ENCODE results near the gene DSN1.

DSN1 gene

DNA sequence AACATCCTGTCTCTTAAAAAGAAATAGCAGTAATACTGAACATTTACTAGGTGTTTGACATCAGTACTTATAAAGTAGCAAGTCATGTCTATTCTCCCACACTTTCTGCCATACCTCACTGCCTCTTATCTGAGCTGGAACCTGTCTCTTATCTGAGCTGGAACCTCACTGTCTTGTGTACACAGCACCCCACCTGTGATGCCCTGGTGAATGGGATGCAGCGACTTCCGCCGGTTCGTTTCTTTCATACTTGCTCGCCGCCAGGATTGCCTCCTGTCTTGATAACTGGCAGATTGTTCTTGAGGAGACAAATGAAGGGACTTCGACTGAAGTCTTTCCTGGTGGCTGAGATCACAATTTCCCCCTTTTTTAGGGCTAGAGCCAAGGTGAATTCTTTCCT, 2.9 kb downstream of the DSN1 start:
- no peak for TF ChIP-seq JUND (IDR thresholded peaks at IDR 0.05; ENCODE audit: low read depth)

DNA sequence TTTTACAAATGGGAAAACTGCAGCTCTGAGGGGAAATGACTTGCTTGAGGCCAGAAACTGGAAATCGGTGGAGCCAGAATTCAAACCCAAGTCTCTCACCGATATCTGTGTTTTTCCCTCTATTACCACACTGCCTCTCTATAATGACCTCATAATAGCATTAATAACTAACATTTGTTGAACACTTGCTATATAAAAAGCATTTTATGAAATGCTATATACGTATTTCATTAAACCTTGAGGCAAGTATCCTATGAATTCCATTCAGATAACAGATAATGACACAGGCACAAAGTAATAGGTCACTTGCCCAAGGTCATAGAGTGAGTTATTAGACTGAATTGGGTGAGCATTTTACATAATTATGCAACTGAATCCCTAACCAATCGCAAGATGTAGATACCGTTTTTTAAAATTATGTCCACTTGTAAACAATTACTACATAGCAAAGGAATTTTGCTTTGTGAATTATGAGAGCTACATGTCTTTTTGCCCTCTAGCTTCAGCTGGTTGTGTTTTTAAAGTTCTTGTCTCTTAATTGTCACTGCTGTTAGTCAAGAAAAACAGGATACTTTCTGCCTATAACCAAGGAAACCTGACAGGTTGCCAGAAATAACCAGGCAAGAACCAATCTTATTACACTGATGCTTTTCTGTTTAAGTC, 4.7 kb downstream of the DSN1 start:
- DNase-seq (ENCODE audit: low read depth in 1 of 2, low spot score in 1 of 2), result peak in 1 of 2 experiments; percentile 74
- TF ChIP-seq JUND (IDR thresholded peaks at IDR 0.05; ENCODE audit: low read depth), result peak; percentile 63; the same call in 1 of the 2 replicates
- in situ Hi-C loops (cut with HindIII; ENCODE audit: low pct_unique_long_range_greater_than_20kb, low sequenced_read_pairs), result no loop called here

More for the DNA sequence above, 2.9 kb downstream of the DSN1 start:
- no peak for DNase-seq (ENCODE audit: low read depth in 1 of 2, low spot score in 1 of 2)
- in situ Hi-C loops (cut with HindIII; ENCODE audit: low pct_unique_long_range_greater_than_20kb, low sequenced_read_pairs), result no loop called here

DNA sequence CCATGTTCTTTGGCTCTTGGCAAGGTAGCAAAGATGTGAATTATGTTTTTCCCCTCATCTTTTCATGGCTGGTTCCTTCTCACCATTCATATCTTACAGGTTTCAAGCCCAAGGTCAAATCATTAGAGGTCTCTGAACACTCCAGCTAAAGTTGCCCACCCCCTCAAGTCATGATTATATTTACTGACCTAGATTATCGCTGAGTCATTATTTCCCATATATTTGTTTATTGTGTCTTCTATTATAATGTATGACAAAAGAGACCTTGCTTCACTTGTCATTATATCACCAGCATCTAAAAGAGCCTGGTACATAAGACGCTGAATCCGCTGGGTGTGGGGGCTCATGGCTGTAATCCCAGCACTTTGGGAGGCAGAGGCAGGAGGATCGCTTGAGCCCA, 12.4 kb downstream of the DSN1 start:
- DNase-seq (ENCODE audit: low read depth in 1 of 2, low spot score in 1 of 2), result no peak
- in situ Hi-C loops (cut with HindIII; ENCODE audit: low pct_unique_long_range_greater_than_20kb, low sequenced_read_pairs), result no loop called here
- no peak for TF ChIP-seq JUND (IDR thresholded peaks at IDR 0.05; ENCODE audit: low read depth)

- no peak for DNase-seq (ENCODE audit: low read depth in 1 of 2, low spot score in 1 of 2)
- in situ Hi-C loops (cut with HindIII; ENCODE audit: low pct_unique_long_range_greater_than_20kb, low sequenced_read_pairs), result no loop called here
- no peak for TF ChIP-seq JUND (IDR thresholded peaks at IDR 0.05; ENCODE audit: low read depth)
Measured at GRCh38 chr20:36760647-36761046, 12.9 kb downstream of the DSN1 start.

GRCh38 chr20:36758276-36758675, 15.3 kb downstream of the DSN1 start:
- in situ Hi-C loops (cut with HindIII; ENCODE audit: low pct_unique_long_range_greater_than_20kb, low sequenced_read_pairs), result no loop called here
- TF ChIP-seq JUND (IDR thresholded peaks at IDR 0.05; ENCODE audit: low read depth), result no peak
- no peak for DNase-seq (ENCODE audit: low read depth in 1 of 2, low spot score in 1 of 2)

- in situ Hi-C loops (cut with HindIII; ENCODE audit: low pct_unique_long_range_greater_than_20kb, low sequenced_read_pairs), result no loop called here
Measured at GRCh38 chr20:36756496-36756895, 17.1 kb downstream of the DSN1 start.

GRCh38 chr20:36754656-36755222, 18.8 kb downstream of the DSN1 start:
- TF ChIP-seq JUND (IDR thresholded peaks at IDR 0.05; ENCODE audit: low read depth), result no peak
- DNase-seq (ENCODE audit: low read depth in 1 of 2, low spot score in 1 of 2), result peak; percentile 56 to 78
- in situ Hi-C loops (cut with HindIII; ENCODE audit: low pct_unique_long_range_greater_than_20kb, low sequenced_read_pairs), result no loop called here

More at GRCh38 chr20:36756496-36756895, 17.1 kb downstream of the DSN1 start:
- no peak for DNase-seq (ENCODE audit: low read depth in 1 of 2, low spot score in 1 of 2)
- TF ChIP-seq JUND (IDR thresholded peaks at IDR 0.05; ENCODE audit: low read depth), result no peak

DNA sequence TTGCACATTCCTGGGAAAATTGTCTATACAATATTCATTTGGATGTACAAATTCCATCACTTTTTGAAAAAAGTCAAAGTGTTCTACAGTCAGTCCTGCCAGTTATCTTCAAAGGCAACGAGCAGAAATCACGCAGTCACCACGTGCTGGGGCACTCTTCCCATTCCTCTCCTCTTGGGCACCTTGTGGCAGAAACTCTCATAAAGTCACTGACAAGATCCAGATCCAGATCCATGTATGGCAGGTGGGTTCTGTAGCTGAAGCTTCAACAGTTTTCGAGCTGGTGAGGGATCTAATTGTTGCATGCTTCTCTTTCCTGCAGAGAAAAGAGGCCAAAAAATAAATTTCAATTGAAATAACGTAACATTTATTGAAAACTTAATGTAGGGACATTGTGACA, 21.0 kb downstream of the DSN1 start:
- in situ Hi-C loops (cut with HindIII; ENCODE audit: low pct_unique_long_range_greater_than_20kb, low sequenced_read_pairs), result no loop called here
- DNase-seq (ENCODE audit: low read depth in 1 of 2, low spot score in 1 of 2), result no peak
- no peak for TF ChIP-seq JUND (IDR thresholded peaks at IDR 0.05; ENCODE audit: low read depth)

DNA sequence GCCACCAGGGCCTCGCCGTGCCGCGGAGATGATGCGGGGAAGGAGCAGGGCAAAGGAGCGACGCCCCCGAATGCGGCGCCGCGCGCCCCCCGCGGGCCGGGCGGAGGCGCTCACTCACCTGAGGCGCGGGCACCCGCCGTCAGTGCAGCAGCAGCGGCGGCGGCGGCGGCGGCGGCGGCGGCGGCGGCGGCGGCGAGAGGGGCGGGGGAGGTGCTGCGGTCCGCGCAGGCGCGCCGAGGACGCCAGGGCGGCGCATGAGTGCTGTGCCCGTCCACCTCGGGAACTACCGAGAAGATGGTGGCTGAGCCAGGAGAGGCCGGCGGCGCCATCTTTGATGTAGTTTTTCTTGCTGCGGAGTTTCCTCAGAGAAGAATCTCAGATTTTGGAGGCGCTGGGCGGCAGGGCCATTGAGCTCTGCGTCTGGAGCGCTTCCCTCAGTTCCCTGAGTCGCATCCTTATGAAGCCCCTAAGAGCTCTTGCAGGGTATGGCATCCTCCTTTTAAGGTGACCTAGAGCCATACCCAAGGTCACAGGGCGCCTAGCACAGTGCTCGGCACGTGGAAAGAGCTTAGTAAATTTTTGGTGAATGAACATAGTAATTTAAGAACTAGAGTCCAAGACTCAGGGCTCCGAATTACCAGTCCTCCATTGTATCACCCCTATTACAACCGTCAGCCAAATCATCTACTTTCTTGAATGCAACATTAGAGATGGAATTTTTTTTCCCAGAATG, 27.5 kb downstream of the DSN1 start, which contains the start of gene NDRG3:
TSS of gene NDRG3 (minus strand) at position 164 of the 733 bp plus-strand sequence. CDS start 24,355 bp downstream, outside the sequence.
- no peak for TF ChIP-seq JUND (IDR thresholded peaks at IDR 0.05; ENCODE audit: low read depth)
- in situ Hi-C loops (cut with HindIII; ENCODE audit: low pct_unique_long_range_greater_than_20kb, low sequenced_read_pairs), result no loop called here
- DNase-seq (ENCODE audit: low read depth in 1 of 2, low spot score in 1 of 2), result peak; percentile 97

DNA sequence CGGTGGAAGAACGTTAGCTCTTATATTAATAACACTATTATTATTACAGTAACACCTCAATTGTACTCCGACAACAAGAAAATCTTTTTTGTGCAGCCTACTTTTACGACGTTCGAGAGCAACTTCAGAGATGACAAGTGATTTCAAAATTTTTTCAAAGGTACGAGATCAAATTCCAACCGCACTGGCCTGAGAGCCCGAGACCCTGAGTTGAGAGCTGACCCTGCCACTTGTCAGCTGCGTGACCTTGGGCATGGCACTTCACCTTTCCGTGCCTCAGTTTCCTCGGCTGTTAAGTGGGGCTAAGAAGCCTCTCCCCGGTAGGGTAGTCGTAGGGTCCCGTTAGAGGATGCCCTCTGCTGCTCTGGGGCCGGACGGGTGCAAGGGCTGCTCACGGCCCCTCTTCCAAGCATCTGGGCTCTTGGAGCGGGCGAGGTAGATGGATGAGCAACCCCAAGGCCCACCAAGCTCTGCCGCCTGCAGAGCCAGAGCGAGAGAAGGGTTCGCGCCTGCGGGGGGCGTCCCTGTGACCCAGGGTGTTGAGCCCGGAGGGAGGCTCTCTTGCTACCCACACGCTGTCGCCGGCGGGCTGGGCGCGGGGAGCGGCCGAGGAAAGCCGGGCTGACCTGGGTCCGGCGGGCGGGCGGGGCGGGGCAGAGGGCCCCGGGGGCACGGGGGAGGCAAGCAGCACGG, 28.2 kb downstream of the DSN1 start:
- no peak for DNase-seq (ENCODE audit: low read depth in 1 of 2, low spot score in 1 of 2)
- no peak for TF ChIP-seq JUND (IDR thresholded peaks at IDR 0.05; ENCODE audit: low read depth)
- in situ Hi-C loops (cut with HindIII; ENCODE audit: low pct_unique_long_range_greater_than_20kb, low sequenced_read_pairs), result no loop called here

DNA sequence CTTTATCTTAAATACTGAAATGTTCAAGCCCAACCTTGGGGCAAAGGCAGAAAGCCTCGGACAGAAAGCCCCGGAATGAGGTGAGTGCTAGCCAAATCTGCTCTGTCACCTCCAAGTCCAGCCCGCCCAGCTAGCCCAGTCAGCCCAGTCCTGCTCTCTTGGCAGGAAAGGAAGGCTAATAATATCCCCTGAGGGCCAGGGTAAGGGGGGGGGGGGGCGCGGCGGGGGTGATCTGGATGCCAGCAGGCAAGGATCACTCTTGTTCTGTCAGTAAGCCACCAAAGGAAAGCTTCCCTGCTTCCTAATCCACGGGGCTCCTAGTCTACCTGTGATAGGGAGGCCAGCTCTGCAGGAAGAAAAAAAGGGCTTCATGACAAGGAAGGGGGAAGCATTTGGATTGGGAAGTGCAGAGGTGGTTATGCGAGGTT, 28.8 kb downstream of the DSN1 start:
- no peak for TF ChIP-seq JUND (IDR thresholded peaks at IDR 0.05; ENCODE audit: low read depth)
- in situ Hi-C loops (cut with HindIII; ENCODE audit: low pct_unique_long_range_greater_than_20kb, low sequenced_read_pairs), result no loop called here
- DNase-seq (ENCODE audit: low read depth in 1 of 2, low spot score in 1 of 2), result peak; percentile 48 to 77

DNA sequence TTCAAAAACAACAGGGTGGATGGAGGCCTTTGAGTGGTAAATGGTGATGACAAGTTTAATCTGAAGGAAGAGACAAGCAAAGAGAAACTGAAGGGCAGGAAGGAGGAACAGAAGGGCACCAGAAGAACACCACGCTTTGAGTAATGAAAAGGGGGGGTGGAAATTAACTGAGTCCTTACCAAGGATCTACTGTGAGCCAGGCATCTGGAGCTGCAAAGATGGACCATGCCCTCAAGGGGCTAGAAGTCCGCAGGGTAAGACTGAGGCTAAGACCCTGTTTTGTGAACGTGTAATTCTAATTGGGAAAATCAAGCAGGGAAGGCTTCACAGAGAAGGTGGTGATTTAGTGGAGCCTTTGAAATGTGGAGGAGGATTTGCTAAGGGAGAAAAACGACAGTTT, 29.3 kb downstream of the DSN1 start:
- TF ChIP-seq JUND (IDR thresholded peaks at IDR 0.05; ENCODE audit: low read depth), result no peak
- no peak for DNase-seq (ENCODE audit: low read depth in 1 of 2, low spot score in 1 of 2)
- in situ Hi-C loops (cut with HindIII; ENCODE audit: low pct_unique_long_range_greater_than_20kb, low sequenced_read_pairs), result no loop called here
